Naive thymus-derived CD4-positive, alpha-beta T cell (primary cell): ENCODE measurements around the gene CPAMD8. TPM values are rescaled to one million over a fixed set of nuclear protein-coding genes. Genes with fewer than 3 reads are reported as not detected.

ENCODE experiments used
- ATAC-seq: fragments of 150-1000 bp; cut with Tn5 transposase; 2 replicates; pipeline ENCODE4 v1.10.0; 2021; ENCODE audit warnings: mild to moderate bottlenecking, moderate library complexity
- CTCF ChIA-PET: fragments of 350-600 bp; sonication (Branson Sonifier 250); formaldehyde crosslinking; loops from one replicate; lab custom pipeline; 2021; ENCODE audit warnings: antibody characterized with exemption; lab: Charles Lee
- POLR2A ChIA-PET: fragments of 350-600 bp; sonication (Branson Sonifier 250); formaldehyde crosslinking; loops from one replicate; lab custom pipeline; 2021; ENCODE audit warnings: antibody characterized with exemption, inconsistent platforms; lab: Charles Lee
- DNase-seq, 9 donors: peaks; one replicate each; pipeline versions ENCODE4 v3.0.0 to v3.0.0-alpha.2; 2020 to 2022; ENCODE audit warnings: mixed read lengths in 1 of 9
- H3K27ac ChIP-seq: one replicate; pipeline ENCODE4 v1.7.0; 2013; ENCODE audit warnings: mild to moderate bottlenecking, low read depth, low read length, moderate library complexity
- H3K27me3 ChIP-seq, 2 donors: one replicate each; pipeline ENCODE4 v1.7.0; 2013; ENCODE audit warnings: low read length in 2 of 2, mild to moderate bottlenecking in 2 of 2, moderate library complexity in 2 of 2; ENCODE audit not compliant: control insufficient read depth in 2 of 2, insufficient read depth in 2 of 2
- H3K36me3 ChIP-seq, 3 experiments: 1 replicate in 2 of 3; 2 replicates in 1 of 3; pipeline ENCODE4 v1.7.0; 2013; ENCODE audit warnings: low read length in 3 of 3, mild to moderate bottlenecking in 3 of 3, moderate library complexity in 1 of 3; ENCODE audit not compliant: insufficient read depth in 3 of 3, control insufficient read depth in 2 of 3
- H3K4me1 ChIP-seq, 2 donors: one replicate each; pipeline ENCODE4 v1.7.0; 2013; ENCODE audit warnings: low read length in 2 of 2, mild to moderate bottlenecking in 2 of 2, moderate library complexity in 1 of 2; ENCODE audit not compliant: control insufficient read depth in 2 of 2, insufficient read depth in 2 of 2
- H3K4me3 ChIP-seq: 2 replicates; pipeline ENCODE4 v1.7.0; 2013; ENCODE audit warnings: mild to moderate bottlenecking, low read length
- H3K9me3 ChIP-seq, 3 experiments: 1 replicate in 2 of 3; 2 replicates in 1 of 3; pipeline ENCODE4 v1.7.0; 2013; ENCODE audit warnings: low read length in 3 of 3; ENCODE audit not compliant: control insufficient read depth in 2 of 3
- H3K27ac Mint-ChIP-seq, 9 donors: one replicate each; pipeline ENCODE4 v1.8.0; 2020 to 2022; ENCODE audit warnings: mixed read lengths in 9 of 9, mild to moderate bottlenecking in 8 of 9, moderate library complexity in 5 of 9, inconsistent platforms in 2 of 9
- H3K27me3 Mint-ChIP-seq, 5 donors: one replicate each; pipeline ENCODE4 v1.8.0; 2021 to 2022; ENCODE audit warnings: mixed read lengths in 5 of 5, mild to moderate bottlenecking in 1 of 5
- H3K36me3 Mint-ChIP-seq, 5 donors: one replicate each; pipeline ENCODE4 v1.8.0; 2020 to 2022; ENCODE audit warnings: mixed read lengths in 5 of 5, mild to moderate bottlenecking in 3 of 5, inconsistent platforms in 1 of 5
- H3K4me1 Mint-ChIP-seq, 7 donors: one replicate each; pipeline ENCODE4 v1.8.0; 2020 to 2022; ENCODE audit warnings: mixed read lengths in 7 of 7, mild to moderate bottlenecking in 3 of 7, inconsistent platforms in 1 of 7
- H3K4me3 Mint-ChIP-seq, 10 donors: one replicate each; pipeline ENCODE4 v1.8.0; 2020 to 2022; ENCODE audit warnings: mild to moderate bottlenecking in 10 of 10, mixed read lengths in 10 of 10, moderate library complexity in 6 of 10, inconsistent platforms in 2 of 10
- H3K9me3 Mint-ChIP-seq, 11 donors: one replicate each; pipeline ENCODE4 v1.8.0; 2020 to 2022; ENCODE audit warnings: mixed read lengths in 11 of 11, mild to moderate bottlenecking in 4 of 11, inconsistent platforms in 1 of 11, moderate library complexity in 1 of 11
- intact Hi-C, 2 donors: fragments of 100-400 bp; cut with micrococcal nuclease; formaldehyde crosslinking; loops; one replicate each; pipeline ENCODE4 v1.15.1; 2023
- polyA plus RNA-seq, 2 donors: library from polyadenylated mRNA; unstranded; fragments of 300-500 nt; fragmentation: Illumina TruSeq; gene quantifications; one replicate each; pipeline ENCODE4 v1.2.3, GENCODE V29; 2021
- total RNA-seq, 6 experiments: library from RNA in 5 of 6; stranded (reverse) in 5 of 6; gene quantifications; 1 replicate in 5 of 6; 2 replicates in 1 of 6; pipeline ENCODE4 v1.2.3 and lab custom pipeline; 2021 to 2026

CPAMD8 gene
- total and polyA plus RNA-seq, 7 experiments from 2014 or later: 0.18 to 6.6 (median 2.4) TPM

GRCh38 chr19:16874250-16874977 lies 152.2 kb downstream of the CPAMD8 start:
- Histone ChIP-seq H3K4me1 (peaks cover 0 to 6% of the 10 kb centered on the region in 2 donors), H3K27me3 (no peaks in the 10 kb centered on the region), H3K36me3 (peaks cover 4 to 75% (median 4%) of the 10 kb centered on the region in 3 experiments), H3K27ac (peak overlapping the region; percentile 54), H3K4me3 (no peak overlapping the region), H3K9me3 (no peaks in the 10 kb centered on the region)
- ChIA-PET POLR2A (interaction anchor here (0.6 kb wide), 1 partner anchor 692 kb away, joined by 3 read pairs; no protein-coding TSS in a partner anchor), CTCF (no interaction called here)
- Mint-ChIP-seq H3K27me3 (no peaks in the 10 kb centered on the region), H3K9me3 (peaks cover 0 to 8% (median 0%) of the 10 kb centered on the region in 11 donors), H3K27ac (peak overlapping the region; percentile 54 to 93 (median 89)), H3K4me3 (peak overlapping the region in 3 of 10 donors; percentile 2 to 33 (median 15)), H3K36me3 (peaks cover 4 to 58% (median 26%) of the 10 kb centered on the region in 5 donors), H3K4me1 (peaks cover 8 to 19% (median 14%) of the 10 kb centered on the region in 7 donors)
- peak in 1 of 9 donors; percentile 18 for DNase-seq
- ATAC-seq: no peak
- intact Hi-C loops: no loop called here

GRCh38 chr19:16873594-16873993 lies 153.0 kb downstream of the CPAMD8 start:
- H3K27ac Mint-ChIP-seq: peak overlapping the region in 7 of 9 donors; percentile 71 to 93 (median 89)
- DNase-seq: no peak
- no peak overlapping the region for H3K4me3 Mint-ChIP-seq
- no peaks in the 10 kb centered on the region for H3K27me3 Mint-ChIP-seq
- intact Hi-C loops: no loop called here
- H3K36me3 ChIP-seq: peaks cover 4 to 75% (median 4%) of the 10 kb centered on the region in 3 experiments
- ChIA-PET POLR2A (no interaction called here), CTCF (interaction anchor here (0.5 kb wide), 1 partner anchor 426 kb away, joined by 3 read pairs; no protein-coding TSS in a partner anchor)
- H3K4me3 ChIP-seq: no peak overlapping the region
- peaks cover 4 to 53% (median 19%) of the 10 kb centered on the region in 5 donors for H3K36me3 Mint-ChIP-seq
- peaks cover 8 to 19% (median 14%) of the 10 kb centered on the region in 7 donors for H3K4me1 Mint-ChIP-seq
- ATAC-seq: no peak
- H3K27me3 ChIP-seq: no peaks in the 10 kb centered on the region
- H3K9me3 Mint-ChIP-seq: peaks cover 0 to 8% (median 0%) of the 10 kb centered on the region in 11 donors
- H3K27ac ChIP-seq: no peak overlapping the region
- no peaks in the 10 kb centered on the region for H3K9me3 ChIP-seq
- H3K4me1 ChIP-seq: peaks cover 0 to 6% of the 10 kb centered on the region in 2 donors

GRCh38 chr19:16872728-16873127 lies 153.9 kb downstream of the CPAMD8 start:
- Mint-ChIP-seq H3K9me3 (peaks cover 0 to 8% (median 0%) of the 10 kb centered on the region in 11 donors), H3K4me3 (no peak overlapping the region), H3K36me3 (peaks cover 4 to 51% (median 18%) of the 10 kb centered on the region in 5 donors), H3K4me1 (peaks cover 8 to 19% (median 14%) of the 10 kb centered on the region in 7 donors), H3K27ac (no peak overlapping the region), H3K27me3 (no peaks in the 10 kb centered on the region)
- no peak for ATAC-seq
- Histone ChIP-seq H3K27me3 (no peaks in the 10 kb centered on the region), H3K36me3 (peaks cover 4 to 75% (median 4%) of the 10 kb centered on the region in 3 experiments), H3K27ac (no peak overlapping the region), H3K9me3 (no peaks in the 10 kb centered on the region), H3K4me1 (peaks cover 0 to 6% of the 10 kb centered on the region in 2 donors), H3K4me3 (no peak overlapping the region)
- ChIA-PET POLR2A (no interaction called here), CTCF (no interaction called here)
- DNase-seq: no peak
- intact Hi-C loops: no loop called here

GRCh38 chr19:16871871-16872270 lies 154.7 kb downstream of the CPAMD8 start:
- intact Hi-C loops: no loop called here
- Histone ChIP-seq H3K36me3 (peaks cover under 1 to 75% (median 4%) of the 10 kb centered on the region in 3 experiments), H3K4me3 (no peak overlapping the region), H3K27ac (no peak overlapping the region), H3K27me3 (no peaks in the 10 kb centered on the region), H3K4me1 (peaks cover 0 to 6% of the 10 kb centered on the region in 2 donors), H3K9me3 (no peaks in the 10 kb centered on the region)
- CTCF ChIA-PET: no interaction called here
- Mint-ChIP-seq H3K27me3 (no peaks in the 10 kb centered on the region), H3K27ac (no peak overlapping the region), H3K36me3 (peaks cover 0 to 46% (median 18%) of the 10 kb centered on the region in 5 donors), H3K9me3 (peaks cover 0 to 8% (median 0%) of the 10 kb centered on the region in 11 donors), H3K4me1 (peaks cover 8 to 19% (median 14%) of the 10 kb centered on the region in 7 donors), H3K4me3 (no peak overlapping the region)
- DNase-seq (no peak), ATAC-seq (no peak)
- POLR2A ChIA-PET: interaction anchor here (0.7 kb wide), 1 partner anchor 166 kb away, joined by 3 read pairs; no protein-coding TSS in a partner anchor

DNA sequence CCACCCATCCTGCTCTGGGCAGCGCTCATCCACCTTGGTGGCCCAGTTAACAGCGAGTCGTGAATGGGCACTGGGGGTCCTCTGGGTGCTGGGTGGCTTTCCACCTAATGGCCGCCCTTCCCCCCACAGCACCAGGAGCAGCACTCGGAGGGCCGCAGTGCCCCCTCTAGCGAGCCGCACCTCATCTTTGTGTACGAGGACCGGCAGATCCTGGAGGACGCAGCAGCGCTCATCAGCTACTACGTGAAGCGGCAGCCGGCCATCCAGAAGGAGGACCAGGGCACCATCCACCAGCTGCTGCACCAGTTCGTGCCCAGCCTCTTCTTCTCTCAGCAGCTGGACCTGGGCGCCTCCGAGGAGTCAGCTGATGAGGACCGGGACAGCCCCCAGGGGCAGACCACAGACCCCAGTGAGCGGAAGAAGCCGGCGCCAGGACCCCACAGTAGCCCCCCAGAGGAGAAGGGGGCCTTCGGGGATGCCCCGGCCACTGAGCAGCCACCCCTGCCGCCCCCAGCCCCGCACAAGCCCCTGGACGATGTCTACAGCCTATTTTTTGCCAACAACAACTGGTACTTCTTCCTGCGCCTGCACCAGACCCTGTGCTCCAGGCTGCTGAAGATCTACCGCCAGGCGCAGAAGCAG lies 157.2 kb downstream of the CPAMD8 start:
- Mint-ChIP-seq H3K9me3 (peaks cover 0 to 4% (median 0%) of the 10 kb centered on the region in 11 donors), H3K27ac (no peak overlapping the region), H3K4me3 (no peak overlapping the region), H3K27me3 (no peaks in the 10 kb centered on the region), H3K36me3 (peaks cover 4 to 42% (median 13%) of the 10 kb centered on the region in 5 donors), H3K4me1 (peaks cover under 1 to 14% (median 9%) of the 10 kb centered on the region in 7 donors)
- intact Hi-C loops: no loop called here
- POLR2A ChIA-PET: no interaction called here
- peaks cover 0 to 6% of the 10 kb centered on the region in 2 donors for H3K4me1 ChIP-seq
- H3K27ac ChIP-seq: no peak overlapping the region
- H3K9me3 ChIP-seq: no peaks in the 10 kb centered on the region
- H3K4me3 ChIP-seq: no peak overlapping the region
- ATAC-seq: no peak
- CTCF ChIA-PET: no interaction called here
- no peaks in the 10 kb centered on the region for H3K27me3 ChIP-seq
- peaks cover 4 to 81% (median 12%) of the 10 kb centered on the region in 3 experiments for H3K36me3 ChIP-seq
- no peak for DNase-seq

- Mint-ChIP-seq H3K4me3 (no peak overlapping the region), H3K27ac (peak overlapping the region in 1 of 9 donors; percentile 76), H3K36me3 (peaks cover 4 to 36% (median 8%) of the 10 kb centered on the region in 5 donors), H3K27me3 (no peaks in the 10 kb centered on the region), H3K4me1 (peaks cover 0 to 5% (median under 1%) of the 10 kb centered on the region in 7 donors), H3K9me3 (no peaks in the 10 kb centered on the region)
- no peak overlapping the region for H3K4me3 ChIP-seq
- no peaks in the 10 kb centered on the region for H3K27me3 ChIP-seq
- intact Hi-C loops: no loop called here
- H3K4me1 ChIP-seq: no peaks in the 10 kb centered on the region
- ChIA-PET CTCF (no interaction called here), POLR2A (no interaction called here)
- peaks cover 4 to 86% (median 12%) of the 10 kb centered on the region in 3 experiments for H3K36me3 ChIP-seq
- no peaks in the 10 kb centered on the region for H3K9me3 ChIP-seq
- DNase-seq: no peak
- ATAC-seq: no peak
- H3K27ac ChIP-seq: no peak overlapping the region
Measured at GRCh38 chr19:16868423-16869130, 158.0 kb downstream of the CPAMD8 start.
